ENCODE results near the gene FAM161B. TPM values are rescaled to one million over a fixed set of nuclear protein-coding genes. Genes with fewer than 3 reads are reported as not detected.

Gene FAM161B
- total RNA-seq, 1 donor from 2014 or later: 1.2 TPM

Other genes starting within 250 kb of the FAM161B start
- 20.6 and 23.0 TPM in 2 replicates for gene PNMA1, start 235.7 kb downstream of the FAM161B start, total RNA-seq
- 0.84 and 0.89 TPM in 2 replicates for gene PTGR2, start 98.3 kb downstream of the FAM161B start, total RNA-seq
- gene ZNF410, start 63.2 kb downstream of the FAM161B start, total RNA-seq: 51.6 and 57.1 TPM in 2 replicates
- 17.1 and 18.5 TPM in 2 replicates for gene COQ6, start 208 bp upstream of the FAM161B start, total RNA-seq
- gene ENTPD5, start 69.2 kb upstream of the FAM161B start, total RNA-seq: 9.4 and 10.5 TPM in 2 replicates
- 0.48 and 0.75 TPM in 2 replicates for gene BBOF1, start 69.3 kb upstream of the FAM161B start, total RNA-seq
- gene ALDH6A1, start 134.4 kb upstream of the FAM161B start, total RNA-seq: 13.9 and 14.6 TPM in 2 replicates
- 14.7 and 15.6 TPM in 2 replicates for gene LIN52, start 134.9 kb upstream of the FAM161B start, total RNA-seq

Measured in T-helper 2 cell treated with Interferon-gamma antibody and Interleukin-4, amounts not matched to agents 100 ng/mL and 5 ng/mL, for 36 hours (primary cell).